ENCODE results near the gene FBXO30. TPM values are rescaled to one million over a fixed set of nuclear protein-coding genes. Genes with fewer than 3 reads are reported as not detected.

Gene FBXO30
- total and polyA plus RNA-seq, 9 of the 15 experiments (the other 6 are each of a cell fraction or from before 2014, with no cell fraction given) = 3.6 to 12.8 (median 7.1) TPM

- TF ChIP-seq ZBTB40 (IDR thresholded peaks at IDR 0.05) = peak; percentile 76
- no peak for TF ChIP-seq ZBTB40 (CRISPR knock-in tag; IDR thresholded peaks at IDR 0.05)
- TF ChIP-seq YBX1 (IDR thresholded peaks at IDR 0.05) = no peak
- TF ChIP-seq CEBPG (CRISPR knock-in tag; IDR thresholded peaks at IDR 0.05) = no peak
- TF ChIP-seq CEBPG (tag; conservative IDR thresholded peaks at IDR 0.05 in 1 of 2, IDR thresholded peaks at IDR 0.05 in 1 of 2) = 0 out of 4 replicates have a peak, but pooled peaks of 1 of the 2 experiments have one; percentile 27
Observed at GRCh38 chr6:145752638-145753037, 62.0 kb downstream of the FBXO30 start (continued).

All from K562 (cell line).